ENCODE data around the gene FOXRED1.
"Not testable (repeated sequence)": the region's sequence is repeated elsewhere in the genome, so short reads cannot be mapped to it uniquely, and the experiment has no call there.

The FOXRED1 gene

GRCh38 chr11:126277780-126278179 is 8.8 kb downstream of the FOXRED1 start:
- DNase-seq, result no peak

GRCh38 chr11:126279191-126279590 is 10.2 kb downstream of the FOXRED1 start:
- DNase-seq, result no peak

- no peak for DNase-seq
Measured at GRCh38 chr11:126280595-126280994, 11.6 kb downstream of the FOXRED1 start.

GRCh38 chr11:126281245-126281644 is 12.3 kb downstream of the FOXRED1 start:
- no peak for DNase-seq

- no peak for DNase-seq
Measured at GRCh38 chr11:126281666-126282175, 12.8 kb downstream of the FOXRED1 start.

- peak; percentile 30 for DNase-seq
Measured at GRCh38 chr11:126282361-126282735, 13.4 kb downstream of the FOXRED1 start.

GRCh38 chr11:126282736-126283591 is 14.0 kb downstream of the FOXRED1 start, which contains the start of gene TIRAP:
TIRAP (plus strand) TSS chr11:126283093; CDS start chr11:126290895, 7,802 bp downstream.
- DNase-seq, result peak; percentile 53

GRCh38 chr11:126284829-126285228 is 15.9 kb downstream of the FOXRED1 start:
- DNase-seq, result peak; percentile 75

- DNase-seq, result no peak
Measured at GRCh38 chr11:126288237-126288636, 19.3 kb downstream of the FOXRED1 start.

- DNase-seq, result no peak
Measured at GRCh38 chr11:126290887-126291286, 21.9 kb downstream of the FOXRED1 start.

- DNase-seq, result no peak
Measured at GRCh38 chr11:126293726-126294125, 24.8 kb downstream of the FOXRED1 start.

GRCh38 chr11:126297004-126297403 is 28.1 kb downstream of the FOXRED1 start:
- DNase-seq, result no peak

GRCh38 chr11:126303623-126304456 is 34.9 kb downstream of the FOXRED1 start, which contains the start of gene DCPS:
DCPS (plus strand) TSS chr11:126304060; CDS start chr11:126304081, 21 bp downstream.
- peak; percentile 82 for DNase-seq

- no peak for DNase-seq
Measured at GRCh38 chr11:126304457-126305075, 35.6 kb downstream of the FOXRED1 start.

GRCh38 chr11:126305699-126306098 is 36.7 kb downstream of the FOXRED1 start:
- DNase-seq, result no peak

- DNase-seq, result no peak
Measured at GRCh38 chr11:126307706-126308105, 38.8 kb downstream of the FOXRED1 start.

GRCh38 chr11:126308271-126308671 is 39.3 kb downstream of the FOXRED1 start:
- no peak for DNase-seq

- not testable (repeated sequence) for DNase-seq
Measured at GRCh38 chr11:126308771-126309170, 39.8 kb downstream of the FOXRED1 start.

GRCh38 chr11:126310200-126310991 is 41.4 kb downstream of the FOXRED1 start:
- peak; percentile 32 for DNase-seq

GRCh38 chr11:126310992-126311310 is 42.0 kb downstream of the FOXRED1 start:
- no peak for DNase-seq

- no peak for DNase-seq
Measured at GRCh38 chr11:126311401-126312291, 42.7 kb downstream of the FOXRED1 start.
